ENCODE measurements around the gene ECHDC1.

ECHDC1 gene

DNA sequence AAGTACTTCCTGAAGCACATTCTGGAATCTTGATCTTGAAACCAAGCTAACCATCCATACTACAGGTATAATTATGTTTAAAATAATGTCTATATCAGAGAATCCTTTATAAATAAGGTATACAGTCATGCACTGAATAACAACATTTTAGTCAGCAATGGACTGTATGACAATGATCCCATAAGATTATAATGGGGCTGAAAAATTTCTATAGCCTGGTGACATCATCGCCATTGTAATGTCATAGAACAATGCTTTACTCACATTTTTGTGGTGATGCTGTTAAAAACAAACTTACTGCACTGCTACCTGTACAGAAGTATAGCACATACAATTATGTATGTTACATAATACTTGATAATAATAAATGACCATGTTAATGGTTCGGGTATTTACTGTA, 44.9 kb downstream of the ECHDC1 start:
- Histone ChIP-seq H4K20me1 (ENCODE audit: insufficient read depth) (no peaks in the 10 kb centered on the region), H3K4me2 (no peak overlapping the region), H3K36me3 (ENCODE audit: insufficient read depth) (no peaks in the 10 kb centered on the region), H3K27ac (no peak overlapping the region), H3K4me3 (IDR thresholded peaks at IDR 0.05; ENCODE audit: insufficient read depth, low read depth, low read length) (no peak overlapping the region), H3K4me1 (ENCODE audit: low read depth, poor library complexity, severe bottlenecking) (peaks cover 3% of the 10 kb centered on the region), H2AFZ (ENCODE audit: low read depth) (no peak overlapping the region), H3K9ac (no peak overlapping the region), H3K79me2 (ENCODE audit: insufficient read depth, low read depth) (no peaks in the 10 kb centered on the region), H3K27me3 (ENCODE audit: insufficient read depth, low read depth) (no peaks in the 10 kb centered on the region)
- TF ChIP-seq, protein P1, sequence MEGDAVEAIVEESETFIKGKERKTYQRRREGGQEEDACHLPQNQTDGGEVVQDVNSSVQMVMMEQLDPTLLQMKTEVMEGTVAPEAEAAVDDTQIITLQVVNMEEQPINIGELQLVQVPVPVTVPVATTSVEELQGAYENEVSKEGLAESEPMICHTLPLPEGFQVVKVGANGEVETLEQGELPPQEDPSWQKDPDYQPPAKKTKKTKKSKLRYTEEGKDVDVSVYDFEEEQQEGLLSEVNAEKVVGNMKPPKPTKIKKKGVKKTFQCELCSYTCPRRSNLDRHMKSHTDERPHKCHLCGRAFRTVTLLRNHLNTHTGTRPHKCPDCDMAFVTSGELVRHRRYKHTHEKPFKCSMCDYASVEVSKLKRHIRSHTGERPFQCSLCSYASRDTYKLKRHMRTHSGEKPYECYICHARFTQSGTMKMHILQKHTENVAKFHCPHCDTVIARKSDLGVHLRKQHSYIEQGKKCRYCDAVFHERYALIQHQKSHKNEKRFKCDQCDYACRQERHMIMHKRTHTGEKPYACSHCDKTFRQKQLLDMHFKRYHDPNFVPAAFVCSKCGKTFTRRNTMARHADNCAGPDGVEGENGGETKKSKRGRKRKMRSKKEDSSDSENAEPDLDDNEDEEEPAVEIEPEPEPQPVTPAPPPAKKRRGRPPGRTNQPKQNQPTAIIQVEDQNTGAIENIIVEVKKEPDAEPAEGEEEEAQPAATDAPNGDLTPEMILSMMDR (conservative IDR thresholded peaks at IDR 0.05; ENCODE audit: low read depth, low read length), result no peak

DNA sequence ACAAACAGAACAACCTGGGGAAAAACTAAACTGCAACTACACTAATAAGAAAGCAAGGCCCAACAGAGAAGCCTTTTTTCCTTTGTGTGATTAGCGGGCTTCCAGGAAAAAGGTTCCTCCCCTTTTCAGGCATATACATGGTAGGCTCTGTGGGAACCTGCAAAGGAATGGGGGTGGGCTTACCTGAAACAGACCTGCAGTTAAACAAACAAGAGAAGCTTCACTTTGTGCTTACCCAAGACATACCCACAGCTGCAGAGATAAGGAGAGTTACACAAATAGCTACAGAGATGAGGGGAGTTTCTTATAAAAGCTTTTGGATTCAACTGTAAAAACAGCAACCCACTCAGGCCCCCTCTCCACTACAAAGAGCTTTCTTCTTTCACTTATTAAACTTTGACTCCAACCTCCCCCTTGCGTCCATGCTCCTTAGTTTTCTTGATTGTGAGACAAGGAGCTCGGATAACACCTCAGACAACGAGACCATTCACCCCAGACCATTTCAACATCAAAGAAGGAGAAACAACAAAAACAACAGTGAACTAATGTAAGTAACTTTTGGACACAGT, 45.8 kb downstream of the ECHDC1 start:
- Histone ChIP-seq H3K36me3 (ENCODE audit: insufficient read depth) (no peaks in the 10 kb centered on the region), H3K27me3 (ENCODE audit: insufficient read depth, low read depth) (no peaks in the 10 kb centered on the region), H3K27ac (no peak overlapping the region), H3K4me2 (no peak overlapping the region), H3K4me1 (ENCODE audit: low read depth, poor library complexity, severe bottlenecking) (peaks cover 3% of the 10 kb centered on the region), H3K79me2 (ENCODE audit: insufficient read depth, low read depth) (no peaks in the 10 kb centered on the region), H3K9ac (no peak overlapping the region), H4K20me1 (ENCODE audit: insufficient read depth) (no peaks in the 10 kb centered on the region), H2AFZ (ENCODE audit: low read depth) (no peak overlapping the region), H3K4me3 (IDR thresholded peaks at IDR 0.05; ENCODE audit: insufficient read depth, low read depth, low read length) (no peak overlapping the region)
- TF ChIP-seq, protein P1 (conservative IDR thresholded peaks at IDR 0.05; ENCODE audit: low read depth, low read length), result no peak

DNA sequence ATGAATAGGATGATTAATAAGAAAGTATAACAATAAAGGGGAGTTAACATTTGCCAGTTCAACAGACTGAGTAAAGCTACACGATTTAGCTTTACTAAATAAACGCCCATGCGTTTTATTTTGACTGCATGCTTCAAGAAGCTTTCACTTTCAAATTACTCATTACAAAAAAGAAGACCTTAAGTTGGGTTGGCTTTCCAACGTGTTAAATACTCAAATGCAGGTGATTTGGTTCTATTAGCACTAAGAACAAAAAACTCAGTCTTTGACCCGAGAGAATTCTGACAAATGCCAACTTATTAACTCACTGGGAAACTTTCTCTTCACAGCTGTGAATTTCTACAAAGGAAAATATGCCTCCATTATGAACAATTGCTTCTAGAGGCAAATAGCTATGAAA, 51.9 kb downstream of the ECHDC1 start:
- TF ChIP-seq, protein P1 (conservative IDR thresholded peaks at IDR 0.05; ENCODE audit: low read depth, low read length), result no peak
- no peak overlapping the region for H3K4me3 ChIP-seq (IDR thresholded peaks at IDR 0.05; ENCODE audit: insufficient read depth, low read depth, low read length)
- no peaks in the 10 kb centered on the region for H3K36me3 ChIP-seq (ENCODE audit: insufficient read depth)
- no peaks in the 10 kb centered on the region for H3K79me2 ChIP-seq (ENCODE audit: insufficient read depth, low read depth)
- no peaks in the 10 kb centered on the region for H4K20me1 ChIP-seq (ENCODE audit: insufficient read depth)
- no peak overlapping the region for H2AFZ ChIP-seq (ENCODE audit: low read depth)
- no peak overlapping the region for H3K27ac ChIP-seq
- H3K9ac ChIP-seq, result no peak overlapping the region
- peaks cover 25% of the 10 kb centered on the region for H3K4me1 ChIP-seq (ENCODE audit: low read depth, poor library complexity, severe bottlenecking)
- H3K27me3 ChIP-seq (ENCODE audit: insufficient read depth, low read depth), result no peaks in the 10 kb centered on the region
- H3K4me2 ChIP-seq, result no peak overlapping the region

DNA sequence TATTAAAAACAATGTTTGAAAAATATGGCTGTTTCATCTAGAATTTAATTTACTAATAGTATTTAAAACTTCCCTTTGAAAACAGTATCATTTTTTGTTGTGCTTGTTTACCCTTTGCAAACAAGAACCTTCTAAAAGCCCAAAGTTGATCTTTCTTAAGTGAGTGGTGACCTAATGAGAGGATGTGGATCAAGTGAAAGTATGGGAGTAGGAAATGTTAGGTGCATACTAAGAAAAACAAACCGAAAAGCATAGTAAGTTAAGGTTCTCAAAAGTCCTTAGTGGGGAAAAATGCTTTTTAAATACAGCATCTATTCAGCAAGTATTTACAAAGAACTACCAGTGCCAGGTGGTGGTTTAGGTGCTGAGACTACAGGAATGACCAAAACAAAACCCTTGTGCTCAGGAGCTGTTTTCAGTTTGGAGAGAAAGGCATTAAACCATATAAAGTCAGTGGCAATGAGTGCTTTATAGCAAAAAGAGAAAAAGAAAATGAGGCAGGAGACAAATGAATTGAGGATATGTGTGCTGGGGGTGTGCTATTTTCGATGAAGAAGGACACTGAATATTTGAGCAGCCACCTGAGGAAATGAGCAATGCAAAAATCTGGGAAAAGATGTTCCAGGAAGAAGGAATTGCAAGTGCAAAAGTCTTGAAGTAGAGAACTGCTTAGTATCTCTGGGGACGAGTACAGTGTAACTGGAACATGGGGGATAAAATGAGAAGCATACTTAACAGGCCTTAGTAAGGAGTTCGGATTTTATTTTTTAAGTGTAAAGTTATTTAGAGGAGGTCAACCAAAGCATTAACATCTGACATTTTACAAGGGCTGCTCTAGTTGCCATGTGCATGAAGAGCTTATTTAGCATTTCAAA, 52.8 kb downstream of the ECHDC1 start:
- Histone ChIP-seq H3K27ac (no peak overlapping the region), H3K27me3 (ENCODE audit: insufficient read depth, low read depth) (no peaks in the 10 kb centered on the region), H3K4me2 (peak overlapping the region; percentile 9; the same call in 1 of the 2 replicates), H3K9ac (no peak overlapping the region), H3K4me3 (IDR thresholded peaks at IDR 0.05; ENCODE audit: insufficient read depth, low read depth, low read length) (no peak overlapping the region), H3K79me2 (ENCODE audit: insufficient read depth, low read depth) (no peaks in the 10 kb centered on the region), H3K4me1 (ENCODE audit: low read depth, poor library complexity, severe bottlenecking) (peaks cover 25% of the 10 kb centered on the region), H4K20me1 (ENCODE audit: insufficient read depth) (no peaks in the 10 kb centered on the region), H2AFZ (ENCODE audit: low read depth) (no peak overlapping the region), H3K36me3 (ENCODE audit: insufficient read depth) (no peaks in the 10 kb centered on the region)
- TF ChIP-seq, protein P1 (conservative IDR thresholded peaks at IDR 0.05; ENCODE audit: low read depth, low read length), result no peak

Measured in KMS-11 (cell line).